ENCODE data around the gene NOP53.

Gene NOP53

GRCh38 chr19:47755762-47756626 is 10.6 kb downstream of the NOP53 start:
- TF ChIP-seq CTCF (IDR thresholded peaks at IDR 0.05; ENCODE audit: low read depth, low read length, missing control alignments), result no peak
- no peak overlapping the region for H3K4me3 ChIP-seq (replicated peaks; ENCODE audit: low read depth, low read length)
- no peak for DNase-seq (ENCODE audit: extremely low read depth, low read depth)

- no peak for DNase-seq (ENCODE audit: extremely low read depth, low read depth)
- H3K4me3 ChIP-seq (replicated peaks; ENCODE audit: low read depth, low read length), result no peak overlapping the region
- TF ChIP-seq CTCF (IDR thresholded peaks at IDR 0.05; ENCODE audit: low read depth, low read length, missing control alignments), result no peak
These were observed 11.2 kb downstream of the NOP53 start for GRCh38 chr19:47756627-47756929.

GRCh38 chr19:47756953-47757608 is 11.7 kb downstream of the NOP53 start:
- no peak for DNase-seq (ENCODE audit: extremely low read depth, low read depth)
- no peak overlapping the region for H3K4me3 ChIP-seq (replicated peaks; ENCODE audit: low read depth, low read length)
- no peak for TF ChIP-seq CTCF (IDR thresholded peaks at IDR 0.05; ENCODE audit: low read depth, low read length, missing control alignments)

- DNase-seq (ENCODE audit: extremely low read depth, low read depth), result no peak
- no peak overlapping the region for H3K4me3 ChIP-seq (replicated peaks; ENCODE audit: low read depth, low read length)
- TF ChIP-seq CTCF (IDR thresholded peaks at IDR 0.05; ENCODE audit: low read depth, low read length, missing control alignments), result no peak
These were observed 12.5 kb downstream of the NOP53 start for GRCh38 chr19:47757617-47758442.

- no peak for DNase-seq (ENCODE audit: extremely low read depth, low read depth)
- H3K4me3 ChIP-seq (replicated peaks; ENCODE audit: low read depth, low read length), result no peak overlapping the region
- no peak for TF ChIP-seq CTCF (IDR thresholded peaks at IDR 0.05; ENCODE audit: low read depth, low read length, missing control alignments)
These were observed 13.1 kb downstream of the NOP53 start for GRCh38 chr19:47758443-47758804.

GRCh38 chr19:47760632-47760999 is 15.3 kb downstream of the NOP53 start:
- H3K4me3 ChIP-seq (replicated peaks; ENCODE audit: low read depth, low read length), result no peak overlapping the region
- no peak for DNase-seq (ENCODE audit: extremely low read depth, low read depth)
- TF ChIP-seq CTCF (IDR thresholded peaks at IDR 0.05; ENCODE audit: low read depth, low read length, missing control alignments), result no peak
